Ascending aorta (tissue), 2 donors: ENCODE measurements around the gene CBX7. TPM values are rescaled to one million over a fixed set of nuclear protein-coding genes. Genes with fewer than 3 reads are reported as not detected.
A peak's percentile ranks its signal among the peaks of the same experiment; 100 is the strongest.

Source experiments
- DNase-seq, 2 donors: peaks; one replicate each; pipeline ENCODE4 v3.0.0-alpha.2; 2019; ENCODE audit warnings: low spot score in 2 of 2
- H3K27ac ChIP-seq, 2 donors: fragments of 200-600 bp; sonication (generic); one replicate each; pipeline ENCODE4 v1.5.1; 2016 to 2017; ENCODE audit warnings: mild to moderate bottlenecking in 1 of 2
- H3K27me3 ChIP-seq: fragments of 200-600 bp; sonication (generic); one replicate; pipeline ENCODE4 v1.5.1; 2017
- H3K36me3 ChIP-seq, 2 donors: fragments of 200-600 bp; sonication (generic); one replicate each; pipeline ENCODE4 v1.5.1; 2016
- H3K4me1 ChIP-seq, 2 donors: fragments of 200-600 bp; sonication (generic); one replicate each; pipeline ENCODE4 v1.5.1; 2016 to 2017; ENCODE audit warnings: mild to moderate bottlenecking in 1 of 2
- H3K4me3 ChIP-seq, 2 donors: fragments of 200-600 bp; sonication (generic); one replicate each; pipeline ENCODE4 v1.5.1; 2016 to 2017; ENCODE audit warnings: mild to moderate bottlenecking in 1 of 2
- H3K9me3 ChIP-seq, 2 donors: fragments of 200-600 bp; sonication (generic); one replicate each; pipeline ENCODE4 v1.5.1; 2016
- CTCF ChIP-seq, 3 experiments: fragments of 200-600 bp in 2 of 3; fragments of 450-650 bp in 1 of 3; sonication (generic) in 2 of 3; IDR thresholded peaks; one replicate each; pipeline ENCODE4 v1.5.1; 2016 to 2019; ENCODE audit warnings: antibody characterized with exemption in 3 of 3, mild to moderate bottlenecking in 1 of 3, moderate library complexity in 1 of 3
- intact Hi-C: fragments of 100-400 bp; cut with DNase I; formaldehyde crosslinking; loops from one replicate; pipeline ENCODE4 v1.15.1; 2023
- total RNA-seq: library from RNA; depleted of rRNA; stranded (reverse); fragments of >200 nt; gene quantifications from one replicate; pipeline ENCODE4 v1.1.0, GENCODE V29; 2016

The CBX7 gene
- total RNA-seq, 1 donor from 2014 or later: 261 TPM

- Histone ChIP-seq H3K27me3 (no peaks in the 10 kb centered on the region), H3K4me1 (peaks cover 12 to 16% of the 10 kb centered on the region in 2 donors), H3K4me3 (no peak overlapping the region), H3K36me3 (no peaks in the 10 kb centered on the region), H3K27ac (no peak overlapping the region), H3K9me3 (peaks cover 0 to 5% of the 10 kb centered on the region in 2 donors)
- DNase-seq: peak in 1 of 2 donors; percentile 45
- intact Hi-C loops: loop anchor here (5.0 kb wide), 1 partner anchor 77 kb away; no protein-coding TSS in a partner anchor
- TF ChIP-seq CTCF (IDR thresholded peaks at IDR 0.05): no peak
Measured at GRCh38 chr22:39179841-39180335, 27.4 kb upstream of the CBX7 start.

GRCh38 chr22:39179401-39179827 is 26.9 kb upstream of the CBX7 start:
- DNase-seq: peak in 1 of 2 donors; percentile 55
- intact Hi-C loops: loop anchor here (5.0 kb wide), 1 partner anchor 78 kb away; no protein-coding TSS in a partner anchor
- Histone ChIP-seq H3K27me3 (no peaks in the 10 kb centered on the region), H3K4me1 (peaks cover 16 to 21% of the 10 kb centered on the region in 2 donors), H3K27ac (no peak overlapping the region), H3K9me3 (peaks cover 0 to 5% of the 10 kb centered on the region in 2 donors), H3K36me3 (no peaks in the 10 kb centered on the region), H3K4me3 (no peak overlapping the region)
- no peak for TF ChIP-seq CTCF (IDR thresholded peaks at IDR 0.05)

GRCh38 chr22:39178206-39179111 is 26.0 kb upstream of the CBX7 start:
- peaks cover 0 to 5% of the 10 kb centered on the region in 2 donors for H3K9me3 ChIP-seq
- intact Hi-C loops: loop anchor here (5.0 kb wide), 1 partner anchor 79 kb away; no protein-coding TSS in a partner anchor
- DNase-seq: peak in 1 of 2 donors; percentile 56
- H3K27me3 ChIP-seq: no peaks in the 10 kb centered on the region
- H3K4me1 ChIP-seq: peaks cover 22 to 28% of the 10 kb centered on the region in 2 donors
- no peak overlapping the region for H3K4me3 ChIP-seq
- TF ChIP-seq CTCF (IDR thresholded peaks at IDR 0.05): no peak
- no peaks in the 10 kb centered on the region for H3K36me3 ChIP-seq
- H3K27ac ChIP-seq: peak overlapping the region; percentile 32 to 56

GRCh38 chr22:39177791-39178190 is 25.3 kb upstream of the CBX7 start:
- DNase-seq: peak in 1 of 2 donors; percentile 51
- intact Hi-C loops: loop anchor here (5.0 kb wide), 1 partner anchor 80 kb away; no protein-coding TSS in a partner anchor

GRCh38 chr22:39177456-39177775 is 24.9 kb upstream of the CBX7 start:
- Histone ChIP-seq H3K4me3 (no peak overlapping the region), H3K27me3 (no peaks in the 10 kb centered on the region), H3K36me3 (no peaks in the 10 kb centered on the region), H3K27ac (peak overlapping the region; percentile 36 to 56), H3K9me3 (peaks cover 0 to 5% of the 10 kb centered on the region in 2 donors), H3K4me1 (peaks cover 22 to 28% of the 10 kb centered on the region in 2 donors)
- intact Hi-C loops: loop anchor here (5.0 kb wide), 1 partner anchor 80 kb away; no protein-coding TSS in a partner anchor
- no peak for TF ChIP-seq CTCF (IDR thresholded peaks at IDR 0.05)
- no peak for DNase-seq

More at GRCh38 chr22:39177791-39178190, 25.3 kb upstream of the CBX7 start:
- Histone ChIP-seq H3K36me3 (no peaks in the 10 kb centered on the region), H3K9me3 (peaks cover 0 to 5% of the 10 kb centered on the region in 2 donors), H3K4me1 (peaks cover 22 to 28% of the 10 kb centered on the region in 2 donors), H3K27me3 (no peaks in the 10 kb centered on the region), H3K27ac (peak overlapping the region; percentile 32 to 56), H3K4me3 (no peak overlapping the region)
- TF ChIP-seq CTCF (IDR thresholded peaks at IDR 0.05): no peak
